Fibroblast of mammary gland (primary cell): ENCODE results near the gene ZW10.

Experiments
- DNase-seq: peaks from one replicate; pipeline ENCODE4 v3.0.0-alpha.2; 2010; ENCODE audit warnings: low read depth
- H3K4me3 ChIP-seq: 2 replicates; pipeline ENCODE4 v1.5.1; 2011; ENCODE audit warnings: low read depth, mild to moderate bottlenecking, low read length, moderate library complexity; ENCODE audit not compliant: control insufficient read depth
- TF ChIP-seq, protein P1 (sequence below): conservative IDR thresholded peaks from 2 replicates; pipeline ENCODE4 v1.5.1; 2011; ENCODE audit warnings: low read depth, low read length, inconsistent platforms; ENCODE audit not compliant: control insufficient read depth, insufficient read depth

The ZW10 gene

DNA sequence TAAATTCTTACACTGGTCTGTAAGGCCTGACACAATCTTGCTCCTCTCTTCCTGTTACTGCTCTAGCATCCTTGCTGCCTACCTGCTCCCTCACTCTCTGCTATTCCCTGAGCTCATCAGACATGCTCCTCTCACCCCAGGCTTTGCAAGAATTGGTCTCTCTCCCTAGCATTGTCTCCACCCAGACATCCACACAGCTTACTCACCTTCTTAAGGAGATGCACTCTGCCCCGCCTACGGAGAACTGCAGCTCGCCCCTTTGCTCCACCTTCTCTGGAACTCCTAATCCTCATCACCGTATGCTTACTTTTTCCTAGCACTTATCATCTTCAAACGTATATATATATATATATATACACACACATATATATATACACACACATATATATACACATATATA is 44.0 kb downstream of the ZW10 start:
- TF ChIP-seq, protein P1, sequence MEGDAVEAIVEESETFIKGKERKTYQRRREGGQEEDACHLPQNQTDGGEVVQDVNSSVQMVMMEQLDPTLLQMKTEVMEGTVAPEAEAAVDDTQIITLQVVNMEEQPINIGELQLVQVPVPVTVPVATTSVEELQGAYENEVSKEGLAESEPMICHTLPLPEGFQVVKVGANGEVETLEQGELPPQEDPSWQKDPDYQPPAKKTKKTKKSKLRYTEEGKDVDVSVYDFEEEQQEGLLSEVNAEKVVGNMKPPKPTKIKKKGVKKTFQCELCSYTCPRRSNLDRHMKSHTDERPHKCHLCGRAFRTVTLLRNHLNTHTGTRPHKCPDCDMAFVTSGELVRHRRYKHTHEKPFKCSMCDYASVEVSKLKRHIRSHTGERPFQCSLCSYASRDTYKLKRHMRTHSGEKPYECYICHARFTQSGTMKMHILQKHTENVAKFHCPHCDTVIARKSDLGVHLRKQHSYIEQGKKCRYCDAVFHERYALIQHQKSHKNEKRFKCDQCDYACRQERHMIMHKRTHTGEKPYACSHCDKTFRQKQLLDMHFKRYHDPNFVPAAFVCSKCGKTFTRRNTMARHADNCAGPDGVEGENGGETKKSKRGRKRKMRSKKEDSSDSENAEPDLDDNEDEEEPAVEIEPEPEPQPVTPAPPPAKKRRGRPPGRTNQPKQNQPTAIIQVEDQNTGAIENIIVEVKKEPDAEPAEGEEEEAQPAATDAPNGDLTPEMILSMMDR: no peak
- H3K4me3 ChIP-seq: no peak overlapping the region
- DNase-seq: peak; percentile 17

DNA sequence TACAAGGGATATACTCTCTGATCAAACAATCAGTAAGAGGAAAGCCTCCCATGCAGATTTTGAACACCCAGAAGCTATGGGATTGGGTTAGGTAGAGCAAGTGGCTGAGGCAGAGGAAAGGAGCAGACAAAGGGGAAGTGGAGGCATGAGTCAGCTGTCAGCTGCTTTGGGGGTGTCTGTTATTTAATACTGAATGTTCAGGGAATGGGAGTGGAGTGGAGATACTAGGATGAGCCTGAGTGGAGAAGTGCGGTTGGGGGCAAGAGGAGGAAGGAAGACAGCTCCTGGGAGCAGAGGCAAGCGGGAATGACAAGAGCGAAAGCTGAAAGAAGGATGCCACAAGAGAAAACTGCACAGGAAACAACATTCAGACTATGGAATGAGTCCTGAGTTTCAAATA is 44.7 kb downstream of the ZW10 start:
- TF ChIP-seq, protein P1: no peak
- no peak overlapping the region for H3K4me3 ChIP-seq
- DNase-seq: no peak

DNA sequence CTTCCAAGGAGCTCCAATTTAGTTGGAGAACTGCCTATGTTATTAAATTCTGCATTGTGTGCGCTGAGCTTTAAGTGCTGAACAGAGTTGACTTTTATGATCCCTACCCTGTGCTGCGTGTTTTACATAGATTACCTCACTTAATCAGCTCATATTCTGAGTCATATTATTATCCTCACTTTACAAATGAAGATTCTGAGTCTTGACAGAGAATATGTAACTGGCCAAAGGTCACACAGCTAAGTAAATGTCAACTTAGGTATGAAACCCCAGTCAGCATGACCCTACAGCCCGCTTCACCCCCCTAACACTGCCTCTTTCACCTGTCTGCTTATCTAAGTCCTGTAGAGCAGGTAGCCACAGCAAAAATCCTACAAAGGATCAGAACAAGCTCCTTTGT is 47.6 kb downstream of the ZW10 start:
- TF ChIP-seq, protein P1: no peak
- DNase-seq: no peak
- no peak overlapping the region for H3K4me3 ChIP-seq

DNA sequence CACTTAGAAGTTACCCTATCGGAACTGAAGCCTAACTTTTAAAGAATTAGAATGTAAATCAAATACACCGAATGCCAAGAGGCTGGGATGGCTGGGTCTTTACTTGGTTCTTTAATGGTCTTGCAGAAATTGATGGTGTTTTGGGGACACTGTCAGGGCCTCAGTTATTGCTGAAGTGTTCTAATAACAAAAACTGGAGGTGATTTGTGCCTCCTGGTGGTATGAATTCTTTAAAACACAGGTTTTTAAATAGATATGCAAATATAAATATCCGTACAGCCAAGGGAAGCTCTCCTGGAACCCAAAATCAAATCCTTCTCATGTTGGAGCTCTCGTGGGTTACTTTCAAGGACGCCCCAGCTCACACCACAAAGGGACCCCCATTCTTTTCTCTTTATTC is 48.1 kb downstream of the ZW10 start:
- no peak for DNase-seq
- no peak overlapping the region for H3K4me3 ChIP-seq
- TF ChIP-seq, protein P1: no peak

DNA sequence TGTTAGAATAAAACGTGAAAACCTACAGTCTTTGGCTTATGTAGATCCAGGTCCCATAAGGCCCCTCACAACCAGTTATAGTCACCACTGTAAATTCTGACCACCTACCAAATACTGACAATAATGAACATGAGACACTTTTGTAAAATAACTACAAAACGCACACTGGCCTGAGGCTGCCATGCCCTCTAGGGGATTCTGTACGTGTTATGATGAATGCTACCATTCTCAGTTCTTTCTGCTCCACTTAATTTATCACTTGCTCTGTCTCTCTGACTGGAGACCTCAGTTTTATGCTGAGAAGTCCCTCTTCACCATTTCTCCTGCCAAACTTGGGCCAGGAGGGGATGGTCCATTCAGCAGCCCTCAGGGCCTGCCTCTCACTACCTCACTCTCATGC is 48.7 kb downstream of the ZW10 start:
- H3K4me3 ChIP-seq: no peak overlapping the region
- DNase-seq: no peak
- TF ChIP-seq, protein P1: no peak

DNA sequence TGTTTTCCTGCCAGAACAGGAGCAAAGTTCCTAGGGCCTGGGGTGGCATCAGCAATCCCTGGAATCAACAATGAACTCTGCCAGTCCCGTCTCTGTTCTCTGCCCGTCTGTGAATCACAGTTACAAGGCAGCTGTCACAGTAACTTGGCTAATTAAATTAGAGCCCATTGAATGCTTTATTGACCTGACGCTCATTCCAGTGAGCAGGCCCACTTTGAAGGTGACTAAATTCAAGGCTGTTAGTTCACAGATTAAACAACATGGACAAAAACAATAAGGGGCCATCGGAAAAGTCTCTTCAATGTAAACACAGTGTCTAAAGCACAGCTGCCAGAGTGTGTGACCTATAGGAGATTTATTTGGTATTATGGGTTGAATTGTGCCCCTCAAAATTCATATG is 49.7 kb downstream of the ZW10 start:
- H3K4me3 ChIP-seq: no peak overlapping the region
- DNase-seq: no peak
- TF ChIP-seq, protein P1: no peak

DNA sequence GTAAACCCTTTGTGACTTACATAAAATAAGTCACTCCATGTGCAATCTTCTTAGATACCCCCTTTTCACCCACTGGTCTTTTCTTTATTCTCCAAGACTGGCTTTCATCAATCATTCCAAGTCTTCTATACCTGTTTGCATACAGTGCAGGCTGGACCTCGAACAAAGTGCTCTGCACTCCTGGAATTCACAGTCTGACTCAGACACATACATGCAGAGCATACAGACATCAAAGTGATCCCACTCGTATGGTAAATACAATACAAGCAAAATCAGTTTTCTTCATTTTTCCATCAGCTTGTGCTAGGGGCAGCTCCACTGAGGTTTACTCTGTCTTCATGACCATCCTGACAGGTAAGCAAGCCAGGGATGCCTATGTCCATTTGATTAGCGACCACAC is 50.6 kb downstream of the ZW10 start:
- no peak overlapping the region for H3K4me3 ChIP-seq
- TF ChIP-seq, protein P1: no peak
- DNase-seq: no peak
